Stimulated activated CD8-positive, alpha-beta memory T cell treated with anti-CD3 and anti-CD28 coated beads, Interleukin-7, amount 100 ng/mL, for 48 hours (primary cell): ENCODE measurements around the gene PLCB2.

ENCODE experiments used
- DNase-seq, 2 donors: peaks; one replicate each; pipeline ENCODE4 v3.0.0-alpha.2; 2020; ENCODE audit warnings: low read depth in 1 of 2; ENCODE audit errors: extremely low read depth in 1 of 2

The PLCB2 gene

GRCh38 chr15:40272485-40273056 is 35.2 kb downstream of the PLCB2 start:
- DNase-seq, result no peak

GRCh38 chr15:40271685-40272484 is 35.9 kb downstream of the PLCB2 start:
- DNase-seq, result no peak

- no peak for DNase-seq
These were observed 37.3 kb downstream of the PLCB2 start for GRCh38 chr15:40270246-40270995.

GRCh38 chr15:40269604-40270003 is 38.1 kb downstream of the PLCB2 start:
- no peak for DNase-seq

- no peak for DNase-seq
These were observed 40.1 kb downstream of the PLCB2 start for GRCh38 chr15:40267670-40268069.

GRCh38 chr15:40266828-40267304 is 40.9 kb downstream of the PLCB2 start:
- DNase-seq, result no peak

- no peak for DNase-seq
These were observed 41.9 kb downstream of the PLCB2 start for GRCh38 chr15:40265875-40266274.

- no peak for DNase-seq
These were observed 42.4 kb downstream of the PLCB2 start for GRCh38 chr15:40265355-40265754.

GRCh38 chr15:40264321-40265153 is 43.2 kb downstream of the PLCB2 start:
- DNase-seq, result no peak

- DNase-seq, result no peak
These were observed 44.5 kb downstream of the PLCB2 start for GRCh38 chr15:40263024-40263754.

GRCh38 chr15:40259021-40259420 is 48.7 kb downstream of the PLCB2 start:
- no peak for DNase-seq

- DNase-seq, result no peak
These were observed 49.2 kb downstream of the PLCB2 start for GRCh38 chr15:40258544-40258943.

- no peak for DNase-seq
These were observed 49.9 kb downstream of the PLCB2 start for GRCh38 chr15:40257656-40258450.

GRCh38 chr15:40256638-40257235 is 51.0 kb downstream of the PLCB2 start:
- DNase-seq, result no peak

GRCh38 chr15:40255033-40255432 is 52.7 kb downstream of the PLCB2 start:
- no peak for DNase-seq

GRCh38 chr15:40254452-40254851 is 53.3 kb downstream of the PLCB2 start:
- no peak for DNase-seq

GRCh38 chr15:40253167-40253790 is 54.5 kb downstream of the PLCB2 start:
- DNase-seq, result no peak

GRCh38 chr15:40252438-40253166 is 55.1 kb downstream of the PLCB2 start:
- no peak for DNase-seq
